ENCODE results near the gene STUB1. TPM values are rescaled to one million over a fixed set of nuclear protein-coding genes. Genes with fewer than 3 reads are reported as not detected.

Gene STUB1
- total and polyA plus RNA-seq, 2 of the 8 experiments (the other 6 are each of a cell fraction or from before 2014, with no cell fraction given): 89.9 to 103 TPM

GRCh38 chr16:685967-686366 is 5.8 kb downstream of the STUB1 start (continued):
- TF ChIP-seq CTCF (IDR thresholded peaks at IDR 0.05; ENCODE audit: control extremely low read depth in 1 of 3, insufficient read depth in 1 of 3, low read depth in 1 of 3, low read length in 3 of 3): peak in 2 of 3 experiments; percentile 52 to 80; a peak in 3 of 4 replicates
- no peak for TF ChIP-seq TAF1 (IDR thresholded peaks at IDR 0.05; ENCODE audit: low read depth, low read length)
- TF ChIP-seq NANOG (IDR thresholded peaks at IDR 0.05; ENCODE audit: insufficient read depth, low read depth, low read length, poor library complexity, severe bottlenecking): no peak
- peak; percentile 46; the same call in 1 of the 2 replicates for TF ChIP-seq GABPA (IDR thresholded peaks at IDR 0.05; ENCODE audit: borderline replicate concordance, insufficient read depth, low read length)
- peak; percentile 48; the same call in 1 of the 2 replicates for TF ChIP-seq MAX (IDR thresholded peaks at IDR 0.05)
- no peak for TF ChIP-seq TCF12 (IDR thresholded peaks at IDR 0.05; ENCODE audit: low read depth, low read length)
- peak in 1 of 2 experiments; percentile 34; a peak in 1 of 4 replicates for TF ChIP-seq RAD21 (IDR thresholded peaks at IDR 0.05 in 1 of 2, conservative IDR thresholded peaks at IDR 0.05 in 1 of 2; ENCODE audit: low read depth in 2 of 2, low read length in 2 of 2)
- TF ChIP-seq ATF3 (IDR thresholded peaks at IDR 0.05; ENCODE audit: insufficient read depth, low read depth, low read length): no peak
- no peak for TF ChIP-seq ATF2 (IDR thresholded peaks at IDR 0.05; ENCODE audit: low read length)
- no peak for TF ChIP-seq HDAC6 (IDR thresholded peaks at IDR 0.05; ENCODE audit: low read depth, low read length)
- TF ChIP-seq KDM1A (IDR thresholded peaks at IDR 0.05; ENCODE audit: borderline replicate concordance, low read length): no peak
